GM18508 (cell line): Measurements from ENCODE around the gene C6orf62.
"Not testable (repeated sequence)": the region's sequence is repeated elsewhere in the genome, so short reads cannot be mapped to it uniquely, and the experiment has no call there.

Experiments
- ATAC-seq: cut with Tn5 transposase; IDR thresholded peaks from one replicate; pipeline ENCODE4 v1.9.1; 2021; ENCODE audit warnings: moderate number of reproducible peaks; ENCODE audit not compliant: insufficient read depth, unreplicated experiment

Gene C6orf62

DNA sequence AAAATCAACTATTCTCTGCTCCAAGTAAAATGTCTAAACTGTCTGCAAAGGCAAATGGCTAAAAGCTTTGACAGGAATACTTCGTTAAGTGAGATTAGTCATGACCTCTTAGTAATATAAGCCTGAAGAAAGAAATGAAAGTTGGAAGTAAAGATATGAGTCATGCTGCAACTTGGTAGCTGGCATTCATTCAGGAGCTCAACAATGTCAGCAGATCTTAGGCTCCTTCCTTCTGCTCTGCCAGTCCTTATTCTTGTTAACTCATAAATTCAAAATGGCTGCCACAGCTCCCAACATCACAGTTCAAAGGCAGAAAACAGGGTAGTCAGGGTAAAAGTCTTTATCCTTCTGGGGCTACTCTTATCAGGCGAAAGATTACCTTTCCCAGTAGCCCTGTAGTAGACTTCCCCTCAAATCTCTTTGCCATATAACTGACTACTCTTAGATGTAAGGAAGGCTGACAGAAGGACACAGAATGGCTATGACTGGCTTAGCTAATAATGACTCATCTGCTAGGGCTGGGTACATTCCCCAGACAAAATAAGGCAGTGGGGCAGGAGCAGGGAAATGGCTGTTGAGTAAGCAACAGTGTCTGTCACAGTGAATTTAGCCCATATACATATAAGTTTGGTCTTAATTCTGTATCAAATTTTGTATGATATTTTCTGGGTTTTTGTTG, 24.4 kb upstream of the C6orf62 start:
- ATAC-seq: peak; percentile 75

DNA sequence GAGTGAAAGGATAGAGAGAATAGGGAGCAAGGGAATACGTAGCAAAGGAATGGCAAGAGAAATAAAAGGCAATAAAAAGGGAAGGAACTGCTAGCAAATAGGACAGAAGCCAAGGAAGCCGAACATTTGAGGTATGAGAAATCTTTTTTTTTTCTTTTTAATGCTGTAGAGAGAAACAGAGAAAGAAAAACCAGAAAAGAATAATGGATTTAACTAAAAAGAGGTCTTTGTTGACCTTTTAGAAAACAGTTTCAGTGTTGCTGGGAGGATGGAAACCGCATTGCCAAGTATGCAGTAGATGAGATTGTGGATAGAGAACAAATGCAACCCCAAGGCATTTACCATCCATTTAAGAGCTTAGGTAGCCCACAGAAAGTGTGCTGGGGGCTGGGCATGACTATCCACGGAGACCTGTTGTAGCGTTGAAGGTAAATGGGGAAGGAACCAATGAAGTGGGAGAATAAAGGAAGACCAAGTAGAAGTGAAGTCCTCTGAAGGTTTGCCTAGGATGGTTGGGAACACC, 23.3 kb upstream of the C6orf62 start:
- ATAC-seq: no peak

DNA sequence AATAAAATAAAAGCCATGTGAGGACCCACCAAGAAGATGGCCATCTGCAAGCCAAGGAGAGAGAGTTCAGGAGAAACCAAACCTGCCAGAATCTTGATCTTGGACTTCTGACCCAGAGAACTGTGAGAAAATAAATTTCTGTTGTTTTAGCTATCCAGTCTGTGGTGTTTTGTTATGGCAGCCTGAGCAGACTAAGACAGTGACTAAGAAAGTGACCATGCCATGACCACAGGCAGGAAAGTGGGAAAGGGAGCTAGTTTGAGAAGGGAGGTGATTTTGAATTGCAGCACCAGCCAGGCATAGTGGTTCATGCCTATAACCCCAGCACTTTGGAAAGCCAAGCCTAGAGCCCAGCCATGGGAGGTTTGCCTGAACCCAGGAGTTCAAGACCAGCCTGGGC, 21.9 kb upstream of the C6orf62 start:
- ATAC-seq: no peak

DNA sequence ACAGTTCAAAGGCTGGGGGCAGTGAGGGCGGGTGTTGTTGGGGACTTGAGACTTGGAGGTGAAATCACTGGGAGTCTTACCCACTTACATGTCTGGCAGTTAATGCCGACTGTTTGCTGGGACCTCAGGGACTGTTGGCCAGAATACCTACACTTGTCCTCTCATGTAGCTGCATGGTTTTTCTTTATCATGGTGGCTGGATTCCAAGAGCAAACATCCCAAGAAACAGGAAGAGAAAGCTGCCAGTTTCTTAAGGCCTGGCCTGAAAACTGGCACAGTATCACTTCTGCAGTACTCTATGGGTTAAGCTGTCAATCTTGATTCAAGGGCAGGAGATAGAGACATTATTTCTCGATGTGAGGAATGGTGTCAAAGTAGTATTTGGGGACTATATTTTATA, 19.8 kb upstream of the C6orf62 start:
- ATAC-seq: no peak

DNA sequence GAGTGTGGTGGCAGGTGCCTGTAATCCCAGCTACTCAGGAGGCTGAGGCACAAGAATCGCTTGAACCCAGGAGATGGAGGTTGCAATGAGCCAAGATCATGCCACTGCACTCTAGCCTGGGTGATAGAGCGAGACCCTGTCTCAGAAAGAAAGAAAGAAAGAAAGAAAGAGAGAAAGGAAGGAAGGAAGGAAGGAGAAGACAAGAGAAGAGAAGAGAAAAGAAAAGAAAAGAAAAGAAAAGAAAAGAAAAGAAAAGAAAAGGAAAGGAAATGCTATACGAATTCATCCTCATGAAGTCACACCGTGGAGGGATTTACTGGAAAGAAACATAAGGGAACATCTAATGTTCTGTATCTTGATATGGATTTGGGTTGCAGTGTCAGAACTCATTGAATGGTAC, 15.8 kb upstream of the C6orf62 start:
- not testable (repeated sequence) for ATAC-seq

DNA sequence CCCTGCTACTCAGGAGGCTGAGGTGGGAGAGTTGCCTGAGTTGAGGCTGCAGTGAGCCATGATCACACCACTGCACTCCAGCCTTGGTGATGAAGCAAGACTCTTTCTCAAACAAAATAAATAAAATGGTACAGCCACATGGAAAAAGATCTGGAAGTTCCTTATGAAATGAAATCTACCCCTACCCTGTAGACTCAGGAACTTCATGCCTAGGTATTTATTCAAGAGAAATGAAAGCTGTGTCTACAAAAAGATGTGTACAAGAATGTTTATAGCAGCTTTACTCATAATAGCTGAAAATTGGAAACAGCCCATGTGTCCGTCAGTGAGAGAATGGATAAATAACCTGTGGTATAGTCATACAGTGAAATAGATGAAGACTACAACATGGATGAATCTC, 15.2 kb upstream of the C6orf62 start:
- ATAC-seq: no peak

DNA sequence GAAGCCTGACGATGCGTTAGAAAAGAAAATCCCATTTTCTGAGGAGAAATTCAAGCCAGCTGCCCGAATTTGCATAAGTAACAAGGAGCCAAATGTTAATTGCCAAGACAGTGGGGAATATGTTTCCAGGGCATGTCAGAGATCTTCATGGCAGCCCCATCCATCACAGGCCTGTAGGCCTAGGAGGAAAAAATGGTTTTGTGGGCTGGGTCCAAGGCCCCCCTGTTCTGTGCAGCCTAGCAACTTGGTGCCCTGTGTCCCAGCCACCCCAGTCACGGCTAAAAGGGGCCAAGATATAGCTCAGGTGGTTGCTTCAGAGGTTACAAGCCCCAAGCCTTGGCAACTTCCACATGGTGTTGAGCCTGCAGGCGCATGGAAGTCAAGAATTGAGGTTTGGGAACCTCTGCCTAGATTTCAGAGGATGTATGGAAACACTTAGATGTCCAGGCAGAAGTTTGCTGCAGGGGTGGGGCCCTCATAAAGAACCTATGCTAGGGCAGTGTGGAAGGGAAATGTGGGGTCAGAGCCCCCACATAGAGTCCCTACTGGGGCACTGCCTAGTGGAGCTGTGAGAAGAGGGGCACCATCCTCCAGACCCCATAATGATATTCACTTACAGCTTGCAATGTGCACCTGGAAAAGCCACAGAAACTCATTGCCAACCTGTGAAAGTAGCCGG, 12.6 kb upstream of the C6orf62 start:
- ATAC-seq: not testable (repeated sequence)

DNA sequence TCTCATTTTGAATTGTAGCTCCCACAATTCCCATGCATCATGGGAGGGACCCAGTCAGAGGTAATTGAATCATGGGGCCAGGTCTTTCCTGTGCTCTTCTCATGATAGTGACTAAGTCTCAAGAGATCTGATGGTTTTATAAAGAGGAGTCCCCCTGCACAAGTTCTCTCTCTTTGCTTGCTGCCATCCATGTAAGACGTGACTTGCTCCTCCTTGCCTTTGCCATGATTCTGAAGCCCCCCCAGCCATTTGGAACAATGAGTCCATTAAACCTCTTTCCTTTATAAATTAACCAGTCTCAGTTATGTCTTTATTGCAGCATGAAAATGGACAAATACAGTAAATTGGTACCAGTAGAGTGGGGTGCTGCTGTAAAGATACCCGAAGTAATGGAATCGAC, 11.7 kb upstream of the C6orf62 start:
- ATAC-seq: not testable (repeated sequence)

DNA sequence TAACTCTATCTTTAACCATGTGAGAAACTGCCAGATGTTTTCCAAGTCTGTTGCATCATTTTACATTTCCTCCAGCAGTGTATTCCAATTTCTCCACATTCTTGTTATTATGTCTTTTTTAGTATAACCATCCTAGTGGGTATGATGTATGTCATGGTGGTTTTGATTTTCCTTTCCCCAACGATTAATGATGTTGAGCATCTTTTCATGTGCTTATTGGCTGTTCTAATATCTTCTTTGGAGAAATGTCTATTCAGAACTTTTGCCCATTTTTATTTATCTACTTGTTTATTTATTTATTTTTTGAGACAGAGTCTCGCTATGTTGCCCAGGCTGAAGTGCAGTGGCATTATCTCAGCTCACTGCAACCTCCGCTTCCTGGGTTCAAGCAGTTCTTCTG, 4.3 kb upstream of the C6orf62 start:
- ATAC-seq: no peak

DNA sequence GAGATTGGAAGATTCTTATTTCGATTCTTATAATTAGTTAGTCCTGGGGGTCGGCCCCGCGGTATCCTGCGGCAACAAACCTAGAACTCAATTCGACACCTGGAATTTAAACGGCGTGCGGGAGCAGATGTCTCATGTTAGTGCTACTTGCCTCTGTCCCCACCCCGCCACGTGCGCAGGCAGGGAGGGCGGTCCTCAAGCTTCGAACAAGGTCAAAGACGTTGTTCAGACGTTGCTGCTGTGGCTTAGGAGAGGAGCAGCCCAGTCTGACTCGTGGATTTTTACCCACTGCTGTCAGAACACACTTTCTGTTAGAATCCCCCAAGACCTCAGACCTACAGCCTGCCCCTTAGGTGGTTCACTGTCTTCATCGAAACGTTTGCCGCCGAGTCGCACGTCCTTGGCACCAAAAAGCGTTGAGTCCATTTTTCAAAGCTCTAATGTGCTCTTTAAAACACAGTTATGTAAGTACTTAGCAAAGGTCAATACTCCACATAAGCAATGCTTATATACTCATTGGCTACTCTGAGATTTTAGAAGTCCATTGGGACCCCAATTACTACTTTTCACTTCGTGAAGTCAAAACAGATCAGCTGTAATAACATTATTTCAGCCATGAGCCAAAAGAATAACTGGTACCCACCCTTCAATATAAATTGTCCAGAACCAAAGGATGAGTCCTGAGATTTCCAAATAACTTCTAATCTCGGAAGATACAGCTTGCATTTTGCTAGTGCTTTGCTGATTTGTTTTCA, 2.7 kb upstream of the C6orf62 start:
- ATAC-seq: peak; percentile 28

DNA sequence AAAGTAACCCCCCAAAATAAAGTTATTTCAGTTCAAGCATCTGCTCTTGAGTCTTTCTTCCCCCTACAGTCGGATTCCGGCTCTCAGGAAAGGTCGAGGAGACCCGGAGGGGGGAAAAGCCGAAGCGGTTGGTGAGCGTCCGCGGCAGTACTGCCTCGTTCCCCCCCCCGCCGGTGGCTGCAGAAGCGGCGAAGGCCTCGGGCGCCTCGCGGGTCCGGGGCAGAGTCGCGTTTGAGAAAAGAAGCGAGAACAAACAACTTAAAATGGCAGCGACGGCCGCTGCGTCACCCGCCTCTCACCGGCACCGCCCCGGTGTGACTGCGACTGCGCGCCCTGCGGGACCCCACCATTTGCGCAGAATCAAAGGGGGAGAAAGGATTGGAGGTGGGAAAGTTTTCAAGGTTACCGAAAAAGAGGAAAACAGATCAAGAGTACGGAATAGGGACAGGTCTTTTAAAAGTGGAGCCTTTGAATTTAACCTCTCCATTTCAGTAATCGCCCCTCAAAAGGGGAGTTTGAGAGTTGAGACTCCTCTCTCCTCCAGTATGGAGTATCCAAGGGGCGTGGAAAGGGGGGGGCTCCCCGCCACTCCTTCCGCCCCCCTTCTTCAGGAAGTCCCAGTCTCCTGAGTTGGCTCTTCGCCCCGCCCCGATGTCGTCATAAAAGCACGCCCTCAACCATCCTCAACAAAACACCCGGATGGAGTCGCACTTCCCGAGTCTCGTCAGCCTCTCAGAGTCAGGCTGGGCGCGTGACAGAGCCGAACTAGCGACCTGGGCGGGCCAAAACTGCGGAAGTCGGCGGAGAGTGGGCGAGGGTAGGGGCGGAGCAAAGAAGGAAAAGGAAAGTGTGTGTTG, 1.9 kb upstream of the C6orf62 start:
- peak; percentile 66 for ATAC-seq

DNA sequence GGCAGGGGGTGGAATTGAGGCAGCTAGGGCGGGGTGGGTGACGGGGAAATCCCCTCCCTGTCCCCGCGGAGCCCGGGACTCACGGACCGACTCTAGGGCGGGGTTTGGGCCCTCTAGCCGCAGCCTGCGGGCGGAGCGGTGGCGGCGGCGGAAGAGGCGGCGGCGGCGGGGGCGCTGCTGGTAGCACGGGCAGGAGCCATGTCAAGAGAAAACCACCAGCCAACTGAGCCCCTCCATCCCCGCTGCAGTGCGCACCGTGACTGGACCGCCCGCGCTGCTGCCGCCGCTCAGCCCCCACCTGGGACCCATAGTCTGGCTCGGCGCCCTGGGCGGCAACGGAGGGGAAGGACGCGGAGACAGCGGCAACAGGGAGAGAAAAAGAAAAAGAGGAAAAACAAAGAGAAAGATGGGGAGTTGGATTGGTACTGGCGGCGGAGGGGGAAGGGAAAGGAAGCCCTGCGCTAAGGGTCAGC, 1.2 kb upstream of the C6orf62 start:
- no peak for ATAC-seq

DNA sequence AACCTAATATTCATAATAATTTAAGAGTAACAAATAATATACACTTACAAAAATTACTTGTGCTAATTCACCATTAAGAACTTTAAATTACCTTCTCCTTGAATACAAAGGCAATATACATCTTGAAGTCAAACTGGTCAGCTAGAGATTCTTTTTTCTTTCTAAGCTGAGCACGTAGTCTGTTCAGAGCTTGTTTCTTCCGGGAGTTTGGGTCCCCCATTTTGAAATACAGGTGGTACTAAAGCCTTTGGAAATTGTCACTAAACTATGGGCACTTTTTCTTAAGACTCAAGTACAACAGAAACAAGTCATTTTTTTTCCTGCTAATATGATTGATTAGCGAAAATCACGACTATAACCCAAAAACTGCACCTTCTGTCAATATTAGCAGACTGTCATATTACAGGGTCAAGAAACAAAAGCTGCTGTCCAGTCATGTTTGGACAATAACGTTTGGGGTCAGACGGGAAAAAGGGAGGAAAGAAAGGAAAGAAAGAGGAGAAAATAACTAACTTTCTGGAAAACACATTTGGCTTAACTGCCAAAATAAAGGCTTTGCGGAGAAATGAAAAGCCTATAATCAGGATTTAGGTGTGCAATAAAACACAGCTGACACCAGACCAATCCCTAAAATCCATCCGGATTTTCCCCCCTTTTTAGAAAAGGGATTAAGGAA, 367 bp downstream of the C6orf62 start:
- no peak for ATAC-seq

DNA sequence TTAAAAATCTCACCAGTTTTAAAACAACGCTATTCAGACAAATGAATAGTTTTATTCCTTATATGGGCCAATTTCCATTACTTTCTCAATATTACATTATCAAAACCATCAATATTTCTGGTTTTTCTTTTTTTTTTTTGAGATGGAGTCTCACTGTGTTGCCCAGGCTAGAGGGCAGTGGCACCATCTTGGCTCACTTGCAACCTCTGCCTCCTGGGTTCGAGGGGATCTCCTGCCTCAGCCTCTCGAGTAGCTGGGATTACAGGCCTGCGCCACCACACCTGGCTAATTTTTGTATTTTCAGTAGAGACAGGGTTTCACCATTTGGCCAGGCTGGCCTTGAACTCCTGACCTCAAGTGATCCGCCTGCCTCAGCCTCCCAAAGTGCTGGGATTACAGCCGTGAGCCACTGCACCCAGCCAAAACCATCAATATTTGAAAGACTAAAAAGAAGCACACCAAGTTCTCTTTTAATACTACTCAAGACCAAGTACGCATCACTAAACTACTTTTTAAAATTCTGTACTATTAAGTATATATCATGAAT, 2.3 kb downstream of the C6orf62 start:
- ATAC-seq: not testable (repeated sequence)

DNA sequence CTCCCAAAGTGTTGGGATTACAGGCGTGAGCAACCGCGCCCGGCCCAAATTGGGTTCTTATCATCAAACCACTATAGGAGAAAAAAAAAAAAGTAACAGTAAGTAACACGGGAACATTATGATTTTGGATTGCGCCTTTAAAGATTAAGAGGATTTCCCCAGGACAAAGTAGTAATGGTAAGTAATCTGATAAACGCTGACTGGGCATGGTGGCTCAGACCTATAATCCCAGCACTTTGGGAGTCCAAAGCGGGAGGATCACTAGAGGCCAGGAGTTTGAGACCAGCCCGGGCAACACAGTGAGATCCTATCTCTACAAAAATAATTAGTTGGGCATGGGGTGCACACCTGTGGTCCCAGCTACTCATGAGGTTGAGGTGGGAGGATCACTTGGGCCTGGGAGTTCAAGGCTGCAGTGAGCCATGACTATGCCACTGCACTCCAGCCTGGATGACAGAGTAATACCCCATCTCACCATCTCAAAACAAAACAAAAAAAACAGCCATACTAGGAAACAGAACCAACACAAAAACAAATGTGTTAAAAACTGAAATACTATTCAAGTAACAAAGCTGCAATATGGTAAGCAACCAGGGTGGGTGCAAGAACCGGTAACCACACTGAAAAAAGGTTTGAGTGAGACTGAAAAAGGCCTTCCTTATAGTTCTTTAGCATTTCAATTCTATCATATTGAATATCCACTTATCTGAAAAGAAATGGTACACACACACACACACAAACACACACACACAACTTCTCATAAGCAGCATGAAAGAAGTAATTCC, 8.2 kb downstream of the C6orf62 start:
- ATAC-seq: no peak

DNA sequence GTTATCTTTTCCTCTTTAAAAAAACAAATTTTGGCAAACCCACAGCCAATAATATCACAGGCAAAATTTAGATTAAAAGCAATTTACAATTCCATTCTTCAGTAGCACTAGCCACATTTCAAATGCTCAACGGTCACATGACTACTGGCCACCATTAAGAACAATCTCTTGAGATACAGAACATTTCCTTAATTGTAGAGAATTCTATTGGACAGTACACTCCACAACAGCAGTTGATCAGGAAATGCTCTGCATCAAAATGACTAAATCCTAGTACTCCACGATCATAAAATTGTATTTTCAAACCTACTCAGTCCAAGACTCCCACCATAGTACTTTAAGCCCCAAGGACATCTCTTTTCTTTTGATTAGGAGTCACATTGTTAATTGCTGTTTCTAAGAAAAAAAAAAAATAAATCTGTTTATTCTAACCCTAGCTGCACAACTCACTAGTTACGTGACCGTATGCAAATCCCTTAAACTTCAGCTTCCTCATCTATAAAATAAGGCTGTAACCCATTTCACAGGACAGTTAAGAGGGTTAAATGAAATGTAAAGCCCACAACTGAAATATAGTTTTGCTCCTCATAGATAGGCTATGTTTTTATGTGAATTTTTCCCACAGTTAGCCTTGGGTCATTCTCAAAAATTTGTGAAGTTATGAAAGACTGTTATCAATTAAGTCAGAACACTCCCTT, 9.8 kb downstream of the C6orf62 start:
- no peak for ATAC-seq

DNA sequence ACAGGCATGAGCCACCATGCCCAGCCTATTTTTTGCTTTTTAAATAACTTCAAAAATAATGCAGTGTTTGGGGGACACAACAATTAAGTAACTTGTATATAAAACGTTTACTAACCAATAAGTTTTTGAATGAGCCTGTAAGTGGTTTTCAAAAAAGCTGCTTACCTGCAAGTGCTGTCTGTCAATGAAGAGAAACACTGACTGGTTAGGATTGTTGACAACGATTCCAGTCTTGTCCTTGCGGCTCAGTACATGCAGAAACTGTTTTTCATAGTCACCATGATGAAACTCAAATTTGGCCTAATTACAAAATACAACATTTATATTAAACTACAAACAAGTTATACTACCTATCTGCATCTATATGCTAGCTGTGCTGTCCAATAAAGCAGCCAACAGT, 10.3 kb downstream of the C6orf62 start:
- no peak for ATAC-seq

DNA sequence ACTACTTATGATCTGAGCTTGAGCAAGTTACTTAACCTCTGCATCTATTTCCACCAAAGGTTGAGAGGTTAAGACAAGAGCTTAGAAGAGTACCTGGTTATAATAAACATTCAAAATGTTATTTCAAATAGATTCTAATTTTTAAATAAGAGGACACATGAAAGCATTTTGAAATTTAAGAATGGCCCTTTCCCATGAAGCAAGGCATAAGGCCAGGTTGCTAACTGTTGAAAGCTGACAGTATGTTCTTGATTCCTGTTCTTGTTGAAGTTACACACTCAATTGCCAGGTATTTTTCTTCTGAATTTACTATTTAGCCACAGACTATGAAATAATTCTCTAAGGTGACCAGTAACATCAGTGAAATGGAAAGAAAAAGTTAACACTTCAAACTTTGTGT, 14.5 kb downstream of the C6orf62 start:
- no peak for ATAC-seq
